ENCODE results near the gene CDK5RAP2.

DNA sequence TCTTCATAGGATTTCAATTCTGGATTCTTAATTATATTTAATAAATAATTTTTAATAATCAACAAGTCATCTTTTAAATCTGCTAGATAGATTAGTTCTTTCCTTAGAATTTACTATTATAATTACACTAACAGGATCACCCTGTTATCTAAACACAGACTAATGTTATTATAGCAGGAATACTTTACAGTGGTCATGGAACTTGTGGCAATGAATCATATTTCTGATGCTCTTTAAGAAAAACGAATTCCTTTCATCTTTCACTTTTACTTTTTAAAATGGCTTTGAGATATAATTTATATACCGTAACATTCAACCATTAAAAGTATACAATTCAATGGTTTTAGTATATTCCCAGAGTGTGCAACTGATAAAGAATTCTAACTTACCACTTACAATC is 29.7 kb upstream of the CDK5RAP2 start:
- TF ChIP-seq, protein P1, sequence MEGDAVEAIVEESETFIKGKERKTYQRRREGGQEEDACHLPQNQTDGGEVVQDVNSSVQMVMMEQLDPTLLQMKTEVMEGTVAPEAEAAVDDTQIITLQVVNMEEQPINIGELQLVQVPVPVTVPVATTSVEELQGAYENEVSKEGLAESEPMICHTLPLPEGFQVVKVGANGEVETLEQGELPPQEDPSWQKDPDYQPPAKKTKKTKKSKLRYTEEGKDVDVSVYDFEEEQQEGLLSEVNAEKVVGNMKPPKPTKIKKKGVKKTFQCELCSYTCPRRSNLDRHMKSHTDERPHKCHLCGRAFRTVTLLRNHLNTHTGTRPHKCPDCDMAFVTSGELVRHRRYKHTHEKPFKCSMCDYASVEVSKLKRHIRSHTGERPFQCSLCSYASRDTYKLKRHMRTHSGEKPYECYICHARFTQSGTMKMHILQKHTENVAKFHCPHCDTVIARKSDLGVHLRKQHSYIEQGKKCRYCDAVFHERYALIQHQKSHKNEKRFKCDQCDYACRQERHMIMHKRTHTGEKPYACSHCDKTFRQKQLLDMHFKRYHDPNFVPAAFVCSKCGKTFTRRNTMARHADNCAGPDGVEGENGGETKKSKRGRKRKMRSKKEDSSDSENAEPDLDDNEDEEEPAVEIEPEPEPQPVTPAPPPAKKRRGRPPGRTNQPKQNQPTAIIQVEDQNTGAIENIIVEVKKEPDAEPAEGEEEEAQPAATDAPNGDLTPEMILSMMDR (IDR thresholded peaks at IDR 0.05) = no peak
- TF ChIP-seq EP300 (IDR thresholded peaks at IDR 0.05) = no peak
- no peak for TF ChIP-seq POLR2AphosphoS5 (IDR thresholded peaks at IDR 0.05)

Data from sigmoid colon (tissue), 4 donors.